IMR-90 (cell line): ENCODE measurements around the gene GSTP1. TPM values are rescaled to one million over a fixed set of nuclear protein-coding genes. Genes with fewer than 3 reads are reported as not detected.

Experiments used
- ATAC-seq: fragments of 200-7000 bp; cut with Tn5 transposase; 2 replicates; pipeline ENCODE4 v1.9.1; 2020; ENCODE audit warnings: low read depth, mild to moderate bottlenecking, moderate library complexity
- BruUV-seq: library from RNA; stranded (reverse); fragments of 400-500 nt; replicated peaks from 2 replicates; lab custom pipeline; 2021; lab: Mats Ljungman, UMichigan
- CTCF ChIA-PET: fragments of 300-600 bp; formaldehyde crosslinking; extraction: SDS; loops from one replicate; lab custom pipeline; 2021; ENCODE audit warnings: antibody characterized with exemption; lab: Yijun Ruan, JAX
- POLR2A ChIA-PET: fragments of 300-600 bp; sonication (Branson Sonifier 250); formaldehyde crosslinking; loops from one replicate; lab custom pipeline; 2022; ENCODE audit warnings: antibody characterized with exemption; ENCODE audit not compliant: unreplicated experiment; lab: Charles Lee
- DNase-seq: peaks from one replicate; pipeline ENCODE4 v3.0.0; 2013
- H2AFZ ChIP-seq: replicated peaks from 2 replicates; pipeline ENCODE3; 2013; ENCODE audit warnings: low read length, mild to moderate bottlenecking; ENCODE audit not compliant: poor library complexity
- H2AK5ac ChIP-seq: 2 replicates; pipeline ENCODE4 v1.6.1; 2013; ENCODE audit warnings: low read depth, low read length, inconsistent platforms
- H2AK9ac ChIP-seq: replicated peaks from 2 replicates; pipeline ENCODE3; 2013; ENCODE audit warnings: mild to moderate bottlenecking, low read depth, low read length, moderate library complexity; ENCODE audit not compliant: poor library complexity
- H2BK120ac ChIP-seq: 2 replicates; pipeline ENCODE4 v1.6.1; 2013; ENCODE audit warnings: low read depth, low read length, inconsistent platforms
- H2BK15ac ChIP-seq: 3 replicates; pipeline ENCODE4 v1.6.1; 2013; ENCODE audit warnings: low read depth, low read length, inconsistent platforms
- H2BK20ac ChIP-seq: 2 replicates; pipeline ENCODE4 v1.6.1; 2013; ENCODE audit warnings: low read depth, mild to moderate bottlenecking, inconsistent platforms, low read length, moderate library complexity
- H2BK5ac ChIP-seq: 2 replicates; pipeline ENCODE4 v1.6.1; 2013; ENCODE audit warnings: mild to moderate bottlenecking, low read depth, low read length, inconsistent platforms; ENCODE audit not compliant: poor library complexity, severe bottlenecking
- H3K14ac ChIP-seq: replicated peaks from 2 replicates; pipeline ENCODE4 v1.6.1; 2013; ENCODE audit warnings: low read depth, low read length, inconsistent platforms
- H3K18ac ChIP-seq: 2 replicates; pipeline ENCODE4 v1.6.1; 2013; ENCODE audit warnings: low read depth, low read length, control low read depth
- H3K23ac ChIP-seq: 2 replicates; pipeline ENCODE4 v1.6.1; 2013; ENCODE audit warnings: low read depth, low read length, inconsistent platforms
- H3K27ac ChIP-seq: 2 replicates; pipeline ENCODE4 v1.5.1; 2013; ENCODE audit warnings: mild to moderate bottlenecking, control low read depth, low read length; ENCODE audit not compliant: insufficient read depth
- H3K27me3 ChIP-seq: 2 replicates; pipeline ENCODE4 v1.6.1; 2013; ENCODE audit warnings: low read length; ENCODE audit not compliant: control insufficient read depth, insufficient read depth
- H3K36me3 ChIP-seq: 2 replicates; pipeline ENCODE4 v1.6.1; 2013; ENCODE audit warnings: low read length, mixed read lengths; ENCODE audit not compliant: control insufficient read depth, insufficient read depth
- H3K4ac ChIP-seq: 2 replicates; pipeline ENCODE4 v1.6.1; 2013; ENCODE audit warnings: low read depth, low read length, inconsistent platforms
- H3K4me1 ChIP-seq: 2 replicates; pipeline ENCODE4 v1.6.1; 2013; ENCODE audit warnings: low read length, mixed read lengths; ENCODE audit not compliant: control insufficient read depth, insufficient read depth
- H3K4me2 ChIP-seq: 2 replicates; pipeline ENCODE4 v1.6.1; 2013; ENCODE audit warnings: low read depth, mild to moderate bottlenecking, control low read depth, low read length, moderate library complexity
- H3K4me3 ChIP-seq: 2 replicates; pipeline ENCODE4 v1.5.1; 2013; ENCODE audit warnings: low read depth, mild to moderate bottlenecking, control low read depth, low read length, moderate library complexity; ENCODE audit not compliant: insufficient read depth
- H3K56ac ChIP-seq: 2 replicates; pipeline ENCODE4 v1.6.1; 2013; ENCODE audit warnings: low read length, inconsistent platforms; ENCODE audit not compliant: insufficient read depth; ENCODE audit errors: extremely low read depth
- H3K79me1 ChIP-seq, 2 experiments: 2 replicates each; pipeline ENCODE4 v1.6.1; 2013; ENCODE audit warnings: low read length in 2 of 2, inconsistent platforms in 1 of 2, low read depth in 1 of 2
- H3K9ac ChIP-seq: 2 replicates; pipeline ENCODE4 v1.6.1; 2013; ENCODE audit warnings: low read depth, low read length, control low read depth
- H3K9me1 ChIP-seq: 2 replicates; pipeline ENCODE4 v1.6.1; 2013; ENCODE audit warnings: low read length, inconsistent platforms; ENCODE audit not compliant: insufficient read depth
- H3K9me3 ChIP-seq: 2 replicates; pipeline ENCODE4 v1.6.1; 2013; ENCODE audit warnings: low read length; ENCODE audit not compliant: control insufficient read depth, insufficient read depth
- H4K20me1 ChIP-seq: 2 replicates; pipeline ENCODE4 v1.6.1; 2013; ENCODE audit warnings: low read length, inconsistent platforms; ENCODE audit not compliant: insufficient read depth
- H4K5ac ChIP-seq: 2 replicates; pipeline ENCODE4 v1.6.1; 2013; ENCODE audit warnings: mild to moderate bottlenecking, low read depth, low read length, control low read depth
- H4K8ac ChIP-seq, 2 experiments: 2 replicates each; pipeline ENCODE4 v1.6.1; 2013; ENCODE audit warnings: low read depth in 2 of 2, low read length in 2 of 2, control low read depth in 1 of 2, inconsistent platforms in 1 of 2
- H4K91ac ChIP-seq: 2 replicates; pipeline ENCODE4 v1.6.1; 2013; ENCODE audit warnings: low read depth, low read length, inconsistent platforms; ENCODE audit not compliant: insufficient read depth
- BHLHE40 ChIP-seq: fragments of 150-350 bp; IDR thresholded peaks from 2 replicates; pipeline ENCODE4 v1.6.1; 2016; ENCODE audit warnings: mild to moderate bottlenecking, low read depth, low read length
- CEBPB ChIP-seq: IDR thresholded peaks from 2 replicates; pipeline ENCODE4 v1.6.1; 2012; ENCODE audit warnings: low read depth, low read length, improper control_type of control experiment
- CHD1 ChIP-seq: IDR thresholded peaks from 2 replicates; pipeline ENCODE4 v1.6.1; 2012; ENCODE audit warnings: low read depth, low read length, improper control_type of control experiment
- FOS ChIP-seq: fragments of 150-350 bp; IDR thresholded peaks from 2 replicates; pipeline ENCODE4 v1.6.1; 2016; ENCODE audit warnings: low read depth, low read length
- MAFK ChIP-seq: IDR thresholded peaks from 2 replicates; pipeline ENCODE4 v1.6.1; 2012; ENCODE audit warnings: low read depth, low read length, improper control_type of control experiment
- MAZ ChIP-seq: IDR thresholded peaks from 2 replicates; pipeline ENCODE4 v1.6.1; 2012; ENCODE audit warnings: low read depth, mild to moderate bottlenecking, low read length, improper control_type of control experiment, moderate library complexity, borderline replicate concordance
- MXI1 ChIP-seq: IDR thresholded peaks from 2 replicates; pipeline ENCODE4 v1.6.1; 2012; ENCODE audit warnings: low read depth, mild to moderate bottlenecking, low read length, moderate library complexity, borderline replicate concordance
- NFE2L2 ChIP-seq: fragments of 150-350 bp; IDR thresholded peaks from 2 replicates; pipeline ENCODE4 v1.6.1; 2016; ENCODE audit warnings: low read depth, mild to moderate bottlenecking, low read length
- POLR2A ChIP-seq: IDR thresholded peaks from 2 replicates; pipeline ENCODE4 v1.6.1; 2012; ENCODE audit warnings: mild to moderate bottlenecking, low read depth, low read length
- RAD21 ChIP-seq: IDR thresholded peaks from 2 replicates; pipeline ENCODE4 v1.6.1; 2012; ENCODE audit warnings: low read length, improper control_type of control experiment
- RCOR1 ChIP-seq: IDR thresholded peaks from 2 replicates; pipeline ENCODE4 v1.6.1; 2012; ENCODE audit warnings: mild to moderate bottlenecking, low read length, improper control_type of control experiment; ENCODE audit not compliant: insufficient replicate concordance
- SMC3 ChIP-seq: fragments of 150-350 bp; IDR thresholded peaks from 2 replicates; pipeline ENCODE4 v1.6.1; 2016; ENCODE audit warnings: low read depth, mild to moderate bottlenecking, antibody characterized with exemption, low read length, moderate library complexity
- USF2 ChIP-seq: fragments of 150-350 bp; IDR thresholded peaks from 2 replicates; pipeline ENCODE4 v1.6.1; 2017; ENCODE audit warnings: mild to moderate bottlenecking, antibody characterized with exemption, low read length, low read depth
- WGBS, 2 experiments: methylation state at CpG; one replicate each; pipeline versions ENCODE4 v1.1.5 to v1.1.7; 2013; ENCODE audit warnings: missing lambda C conversion rate in 2 of 2; ENCODE audit not compliant: insufficient read length in 1 of 2; ENCODE audit errors: extremely low coverage in 2 of 2; 5-methylcytosine and 5-hydroxymethylcytosine counted together
- dilution Hi-C: fragments of 300-500 bp; cut with HindIII; formaldehyde crosslinking; loops from one replicate; pipeline ENCODE4 v1.14.3; 2018; ENCODE audit warnings: low sequenced_read_pairs; ENCODE audit not compliant: unreplicated experiment
- in situ Hi-C: fragments of 300-500 bp; cut with MboI; formaldehyde crosslinking; loops from 3 replicates; pipeline ENCODE4 v1.14.3; 2019; ENCODE audit warnings: low sequenced_read_pairs, inconsistent platforms, mixed read lengths
- intact Hi-C: fragments of 100-400 bp; cut with micrococcal nuclease; formaldehyde crosslinking; loops from 2 replicates; pipeline ENCODE4 v1.10.0; 2022
- polyA plus RNA-seq, 3 experiments: library from polyadenylated mRNA; depleted of rRNA; stranded (reverse); fragments of >200 nt; gene quantifications; 2 replicates each; pipeline ENCODE4 v1.2.3, GENCODE V29; 2012; ENCODE audit warnings: low replicate concordance in 1 of 3
- total RNA-seq: library from RNA; depleted of rRNA; stranded (reverse); fragments of >200 nt; gene quantifications from 2 replicates; pipeline ENCODE4 v1.2.3, GENCODE V29; 2012
- TF ChIP-seq, protein P1 (sequence below): fragments of 150-350 bp; IDR thresholded peaks from 2 replicates; pipeline ENCODE4 v1.6.1; 2016; ENCODE audit warnings: low read depth, mild to moderate bottlenecking, low read length, moderate library complexity, borderline replicate concordance

GSTP1 gene
- total and polyA plus RNA-seq, 2 of the 4 experiments (the other 2 are of a cell fraction) = 947 to 1,539 TPM

DNA sequence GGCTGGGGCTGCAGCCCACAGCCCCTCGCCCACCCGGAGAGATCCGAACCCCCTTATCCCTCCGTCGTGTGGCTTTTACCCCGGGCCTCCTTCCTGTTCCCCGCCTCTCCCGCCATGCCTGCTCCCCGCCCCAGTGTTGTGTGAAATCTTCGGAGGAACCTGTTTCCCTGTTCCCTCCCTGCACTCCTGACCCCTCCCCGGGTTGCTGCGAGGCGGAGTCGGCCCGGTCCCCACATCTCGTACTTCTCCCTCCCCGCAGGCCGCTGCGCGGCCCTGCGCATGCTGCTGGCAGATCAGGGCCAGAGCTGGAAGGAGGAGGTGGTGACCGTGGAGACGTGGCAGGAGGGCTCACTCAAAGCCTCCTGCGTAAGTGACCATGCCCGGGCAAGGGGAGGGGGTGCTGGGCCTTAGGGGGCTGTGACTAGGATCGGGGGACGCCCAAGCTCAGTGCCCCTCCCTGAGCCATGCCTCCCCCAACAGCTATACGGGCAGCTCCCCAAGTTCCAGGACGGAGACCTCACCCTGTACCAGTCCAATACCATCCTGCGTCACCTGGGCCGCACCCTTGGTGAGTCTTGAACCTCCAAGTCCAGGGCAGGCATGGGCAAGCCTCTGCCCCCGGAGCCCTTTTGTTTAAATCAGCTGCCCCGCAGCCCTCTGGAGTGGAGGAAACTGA lies 731 bp downstream of the GSTP1 start:
- BruUV-seq = TSS peak; percentile 78
- peaks cover 9% of the 10 kb centered on the region; the same call in 1 of the 2 replicates for H3K27me3 ChIP-seq
- WGBS, 2 experiments = no CpG with 5 or more reads among the region's 33 CpGs
- H2BK20ac ChIP-seq = no peak overlapping the region
- peak overlapping the region; percentile 45; the same call in 1 of the 2 replicates for H3K18ac ChIP-seq
- dilution Hi-C loops = no loop called here
- H2BK120ac ChIP-seq = peak overlapping the region; percentile 39; the same call in 1 of the 2 replicates
- in situ Hi-C loops = no loop called here
- ATAC-seq = peak; percentile 55
- peak; percentile 54 for DNase-seq
- peak overlapping the region; percentile 76 for H2BK5ac ChIP-seq
- no peak overlapping the region for H2BK15ac ChIP-seq
- H3K4ac ChIP-seq = peak overlapping the region; percentile 91
- peaks cover 14% of the 10 kb centered on the region for H3K4me1 ChIP-seq
- H4K20me1 ChIP-seq = peaks cover 31% of the 10 kb centered on the region
- H3K4me2 ChIP-seq = peak overlapping the region; percentile 81
- peak overlapping the region; percentile 99 for H2AK9ac ChIP-seq
- H3K36me3 ChIP-seq = peaks cover 20% of the 10 kb centered on the region
- intact Hi-C loops = no loop called here
- H3K79me1 ChIP-seq = peaks cover 18 to 45% of the 10 kb centered on the region in 2 experiments
- peak overlapping the region; percentile 77 for H3K4me3 ChIP-seq
- POLR2A ChIA-PET = no interaction called here
- H4K8ac ChIP-seq = peak overlapping the region; percentile 63 to 84; a peak in 3 of 4 replicates
- H3K14ac ChIP-seq = peak overlapping the region; percentile 98
- CTCF ChIA-PET = interaction anchor here (0.9 to 2.3 kb wide), 4 partner anchors 8 to 18 kb away, joined by 3 to 9 read pairs (median 4); no protein-coding TSS in a partner anchor
- peak overlapping the region; percentile 84 for H3K27ac ChIP-seq
- H2AFZ ChIP-seq = peak overlapping the region; percentile 85
- H3K9ac ChIP-seq = peak overlapping the region; percentile 86
- peak overlapping the region; percentile 50 for H4K5ac ChIP-seq
- H3K9me3 ChIP-seq = no peaks in the 10 kb centered on the region
- peak overlapping the region; percentile 55 for H4K91ac ChIP-seq
- H3K9me1 ChIP-seq = peaks cover 16% of the 10 kb centered on the region
- peak overlapping the region; percentile 90 for H3K23ac ChIP-seq
- peak overlapping the region; percentile 97 for H2AK5ac ChIP-seq
- H3K56ac ChIP-seq = peak overlapping the region; percentile 24
- TF ChIP-seq MAFK (no peak), MXI1 (peak; percentile 60; the same call in 1 of the 2 replicates), RCOR1 (no peak), NFE2L2 (no peak), USF2 (0 out of 2 replicates have a peak, but pooled peaks have one; percentile 9), CHD1 (no peak), RAD21 (no peak), MAZ (peak; percentile 28; the same call in 1 of the 2 replicates), CEBPB (no peak), SMC3 (no peak), POLR2A (no peak), BHLHE40 (no peak), FOS (no peak)
- TF ChIP-seq, protein P1, sequence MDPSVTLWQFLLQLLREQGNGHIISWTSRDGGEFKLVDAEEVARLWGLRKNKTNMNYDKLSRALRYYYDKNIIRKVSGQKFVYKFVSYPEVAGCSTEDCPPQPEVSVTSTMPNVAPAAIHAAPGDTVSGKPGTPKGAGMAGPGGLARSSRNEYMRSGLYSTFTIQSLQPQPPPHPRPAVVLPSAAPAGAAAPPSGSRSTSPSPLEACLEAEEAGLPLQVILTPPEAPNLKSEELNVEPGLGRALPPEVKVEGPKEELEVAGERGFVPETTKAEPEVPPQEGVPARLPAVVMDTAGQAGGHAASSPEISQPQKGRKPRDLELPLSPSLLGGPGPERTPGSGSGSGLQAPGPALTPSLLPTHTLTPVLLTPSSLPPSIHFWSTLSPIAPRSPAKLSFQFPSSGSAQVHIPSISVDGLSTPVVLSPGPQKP = no peak
